ENCODE data around the gene RYR2. TPM values are rescaled to one million over a fixed set of nuclear protein-coding genes. Genes with fewer than 3 reads are reported as not detected.

RYR2 gene
- polyA plus RNA-seq, 1 of the 3 experiments (the other 2 are of a cell fraction), result under 0.01 TPM

DNA sequence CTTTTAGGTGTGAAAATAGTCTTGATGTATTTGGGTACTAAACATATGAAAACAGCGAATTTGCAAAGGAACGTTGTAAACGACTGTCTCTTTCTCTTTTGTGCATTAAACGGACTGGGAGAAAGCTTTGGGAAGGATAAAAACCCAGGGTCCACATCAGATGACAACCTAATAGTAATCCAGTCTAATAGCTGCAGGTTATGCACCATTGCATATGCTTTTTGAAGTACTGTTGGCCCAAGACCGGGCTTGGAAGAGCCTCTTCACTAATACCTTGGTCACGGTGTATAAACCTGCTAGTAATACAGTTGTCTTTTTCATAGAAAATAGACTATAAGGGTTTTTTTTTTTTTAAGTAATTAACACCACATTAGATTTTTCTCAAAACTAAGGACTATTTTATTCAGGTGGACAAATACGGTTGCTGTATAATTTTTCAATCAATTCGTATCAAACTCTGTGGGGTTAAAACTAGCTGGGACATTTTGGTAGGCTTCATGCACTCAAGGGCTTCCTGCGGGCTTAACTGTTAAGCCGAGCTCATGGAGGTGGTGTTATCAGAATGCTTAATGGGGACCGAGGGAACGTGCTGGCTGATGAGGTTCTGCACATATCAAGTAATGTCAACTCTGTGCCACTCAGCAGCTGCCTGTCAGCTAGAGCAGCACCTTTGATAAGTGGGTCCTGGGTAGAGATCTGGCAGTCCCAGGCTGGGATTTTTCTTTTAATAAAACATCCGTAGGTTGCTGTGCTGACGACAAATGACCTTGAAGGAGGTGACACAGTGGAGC is 2.1 kb downstream of the RYR2 start:
- Histone ChIP-seq H3K9me3 (no peaks in the 10 kb centered on the region), H3K9me2 (no peaks in the 10 kb centered on the region), H3F3A (replicated peaks; ENCODE audit: insufficient read depth) (no peaks in the 10 kb centered on the region), H3K79me2 (ENCODE audit: insufficient read depth) (no peaks in the 10 kb centered on the region), H3K4me2 (no peak overlapping the region), H2AFZ (ENCODE audit: low read depth) (no peak overlapping the region), H3K27ac (ENCODE audit: low read depth in 2 of 2, low read length in 1 of 2) (no peak overlapping the region), H3K36me3 (replicated peaks in 1 of 2; ENCODE audit: control insufficient read depth in 1 of 2, insufficient read depth in 2 of 2, low read length in 1 of 2) (no peaks in the 10 kb centered on the region), H3K9ac (no peak overlapping the region), H3K4me1 (ENCODE audit: control insufficient read depth in 1 of 2, insufficient read depth in 2 of 2, low read depth in 1 of 2, low read length in 1 of 2) (peaks cover 0 to 7% of the 10 kb centered on the region in 2 experiments; a peak in 2 of 4 replicates), H4K20me1 (ENCODE audit: insufficient read depth) (no peaks in the 10 kb centered on the region), H3K4me3 (ENCODE audit: low read depth in 2 of 2, low read length in 1 of 2) (no peak overlapping the region), H3K27me3 (ENCODE audit: insufficient read depth) (no peaks in the 10 kb centered on the region)
- peak; percentile 12 for DNase-seq
- 39% methylated on average over 14 of the region's 14 CpGs for WGBS (ENCODE audit: low lambda C conversion rate)
- POLR2A ChIA-PET, result no interaction called here
- CTCF ChIA-PET, result interaction anchor here (1.1 to 6.5 kb wide), 3 partner anchors 11 to 519 kb away, joined by 3 to 72 read pairs (median 17); no protein-coding TSS in a partner anchor
- no peak for TF ChIP-seq FOXM1 (IDR thresholded peaks at IDR 0.05; ENCODE audit: low read depth)

DNA sequence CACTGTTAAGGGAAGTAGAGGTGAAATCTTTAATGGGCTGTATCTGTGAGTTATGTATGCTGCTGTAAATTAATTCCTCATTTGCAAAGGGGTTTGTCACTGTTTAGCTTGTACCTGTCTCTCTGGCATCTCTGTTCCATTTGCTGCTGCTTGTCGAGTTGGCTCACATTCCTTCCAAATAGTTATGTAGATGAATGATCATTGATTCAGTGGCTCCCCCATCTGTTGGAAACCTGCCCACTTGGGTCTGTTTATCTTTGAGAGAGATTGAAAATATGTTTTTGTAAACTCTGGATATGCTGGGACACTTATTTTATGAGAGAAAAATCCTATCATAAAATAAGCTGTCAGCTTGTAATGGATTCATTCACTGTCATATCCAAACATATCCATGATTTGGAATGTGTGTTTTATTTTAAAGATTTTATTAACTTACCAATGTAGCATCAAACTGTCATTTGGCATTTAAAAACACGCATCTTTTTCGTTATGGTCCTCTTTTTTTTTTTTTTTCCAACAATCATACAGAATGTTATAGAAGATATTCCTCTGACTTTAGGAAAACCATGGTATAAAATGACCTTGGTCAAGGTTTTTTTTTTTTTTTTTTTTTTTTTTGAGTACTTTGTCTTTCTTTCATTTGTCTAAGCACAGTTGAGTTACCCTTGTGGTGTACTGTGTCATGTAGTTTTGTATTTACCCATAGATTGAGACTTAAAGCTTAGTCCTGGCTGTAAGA is 3.5 kb downstream of the RYR2 start:
- H3K9me3 ChIP-seq, result no peaks in the 10 kb centered on the region
- H4K20me1 ChIP-seq (ENCODE audit: insufficient read depth), result no peaks in the 10 kb centered on the region
- no peaks in the 10 kb centered on the region for H3F3A ChIP-seq (replicated peaks; ENCODE audit: insufficient read depth)
- no peak overlapping the region for H3K4me3 ChIP-seq (ENCODE audit: low read depth in 2 of 2, low read length in 1 of 2)
- no peak overlapping the region for H2AFZ ChIP-seq (ENCODE audit: low read depth)
- H3K36me3 ChIP-seq (replicated peaks in 1 of 2; ENCODE audit: control insufficient read depth in 1 of 2, insufficient read depth in 2 of 2, low read length in 1 of 2), result no peaks in the 10 kb centered on the region
- TF ChIP-seq FOXM1 (IDR thresholded peaks at IDR 0.05; ENCODE audit: low read depth) (no peak), RCOR1 (IDR thresholded peaks at IDR 0.05; ENCODE audit: low read length) (no peak), YY1 (IDR thresholded peaks at IDR 0.05; ENCODE audit: low read depth) (no peak), RAD21 (IDR thresholded peaks at IDR 0.05; ENCODE audit: low read length) (no peak), MEF2A (IDR thresholded peaks at IDR 0.05; ENCODE audit: borderline replicate concordance, low read depth) (no peak), RXRA (IDR thresholded peaks at IDR 0.05; ENCODE audit: borderline replicate concordance, low read depth) (no peak), TAF1 (IDR thresholded peaks at IDR 0.05; ENCODE audit: borderline replicate concordance, low read depth, low read length) (no peak), EP300 (IDR thresholded peaks at IDR 0.05; ENCODE audit: borderline replicate concordance in 1 of 2, low read depth in 1 of 2, low read length in 1 of 2) (no peak), EZH2phosphoT487 (IDR thresholded peaks at IDR 0.05; ENCODE audit: borderline replicate concordance, low read depth) (no peak)
- TF ChIP-seq, protein P1, sequence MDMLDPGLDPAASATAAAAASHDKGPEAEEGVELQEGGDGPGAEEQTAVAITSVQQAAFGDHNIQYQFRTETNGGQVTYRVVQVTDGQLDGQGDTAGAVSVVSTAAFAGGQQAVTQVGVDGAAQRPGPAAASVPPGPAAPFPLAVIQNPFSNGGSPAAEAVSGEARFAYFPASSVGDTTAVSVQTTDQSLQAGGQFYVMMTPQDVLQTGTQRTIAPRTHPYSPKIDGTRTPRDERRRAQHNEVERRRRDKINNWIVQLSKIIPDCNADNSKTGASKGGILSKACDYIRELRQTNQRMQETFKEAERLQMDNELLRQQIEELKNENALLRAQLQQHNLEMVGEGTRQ (IDR thresholded peaks at IDR 0.05; ENCODE audit: borderline replicate concordance, low read depth, low read length), result no peak
- TF ChIP-seq, protein P2, sequence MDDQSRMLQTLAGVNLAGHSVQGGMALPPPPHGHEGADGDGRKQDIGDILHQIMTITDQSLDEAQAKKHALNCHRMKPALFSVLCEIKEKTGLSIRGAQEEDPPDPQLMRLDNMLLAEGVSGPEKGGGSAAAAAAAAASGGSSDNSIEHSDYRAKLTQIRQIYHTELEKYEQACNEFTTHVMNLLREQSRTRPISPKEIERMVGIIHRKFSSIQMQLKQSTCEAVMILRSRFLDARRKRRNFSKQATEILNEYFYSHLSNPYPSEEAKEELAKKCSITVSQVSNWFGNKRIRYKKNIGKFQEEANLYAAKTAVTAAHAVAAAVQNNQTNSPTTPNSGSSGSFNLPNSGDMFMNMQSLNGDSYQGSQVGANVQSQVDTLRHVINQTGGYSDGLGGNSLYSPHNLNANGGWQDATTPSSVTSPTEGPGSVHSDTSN (IDR thresholded peaks at IDR 0.05), result no peak
- CTCF ChIA-PET, result interaction anchor here (1.1 to 6.5 kb wide), 2 partner anchors 17 to 341 kb away, joined by 3 to 72 read pairs; no protein-coding TSS in a partner anchor
- no peaks in the 10 kb centered on the region for H3K9me2 ChIP-seq
- no peak overlapping the region for H3K4me2 ChIP-seq
- POLR2A ChIA-PET, result no interaction called here
- no peaks in the 10 kb centered on the region for H3K27me3 ChIP-seq (ENCODE audit: insufficient read depth)
- WGBS (ENCODE audit: low lambda C conversion rate), result 11% methylated on average over 3 of the region's 3 CpGs
- no peak overlapping the region for H3K27ac ChIP-seq (ENCODE audit: low read depth in 2 of 2, low read length in 1 of 2)
- H3K79me2 ChIP-seq (ENCODE audit: insufficient read depth), result no peaks in the 10 kb centered on the region
- H3K9ac ChIP-seq, result no peak overlapping the region
- H3K4me1 ChIP-seq (ENCODE audit: control insufficient read depth in 1 of 2, insufficient read depth in 2 of 2, low read depth in 1 of 2, low read length in 1 of 2), result peaks cover 0 to 7% of the 10 kb centered on the region in 2 experiments; a peak in 2 of 4 replicates
- DNase-seq, result no peak

Data from SK-N-SH (cell line).